GM12875 (cell line): ENCODE measurements around the gene BRIP1.

ENCODE experiments used
- H3K4me3 ChIP-seq: one replicate; pipeline ENCODE4 v1.5.1; 2011; ENCODE audit warnings: low read depth, low read length, control low read depth
- CTCF ChIP-seq: IDR thresholded peaks from 2 replicates; pipeline ENCODE4 v1.5.1; 2011; ENCODE audit warnings: low read depth, mild to moderate bottlenecking, control low read depth, inconsistent platforms, low read length, moderate library complexity, borderline replicate concordance; ENCODE audit not compliant: insufficient read depth

BRIP1 gene

GRCh38 chr17:61799812-61800484, 63.4 kb downstream of the BRIP1 start:
- no peak for TF ChIP-seq CTCF
- no peak overlapping the region for H3K4me3 ChIP-seq

GRCh38 chr17:61797283-61797682, 66.0 kb downstream of the BRIP1 start:
- no peak for TF ChIP-seq CTCF

GRCh38 chr17:61795546-61795945, 67.8 kb downstream of the BRIP1 start:
- no peak for TF ChIP-seq CTCF

More at GRCh38 chr17:61797283-61797682, 66.0 kb downstream of the BRIP1 start:
- no peak overlapping the region for H3K4me3 ChIP-seq

GRCh38 chr17:61794792-61795191, 68.5 kb downstream of the BRIP1 start:
- H3K4me3 ChIP-seq = no peak overlapping the region

More at GRCh38 chr17:61795546-61795945, 67.8 kb downstream of the BRIP1 start:
- no peak overlapping the region for H3K4me3 ChIP-seq

DNA sequence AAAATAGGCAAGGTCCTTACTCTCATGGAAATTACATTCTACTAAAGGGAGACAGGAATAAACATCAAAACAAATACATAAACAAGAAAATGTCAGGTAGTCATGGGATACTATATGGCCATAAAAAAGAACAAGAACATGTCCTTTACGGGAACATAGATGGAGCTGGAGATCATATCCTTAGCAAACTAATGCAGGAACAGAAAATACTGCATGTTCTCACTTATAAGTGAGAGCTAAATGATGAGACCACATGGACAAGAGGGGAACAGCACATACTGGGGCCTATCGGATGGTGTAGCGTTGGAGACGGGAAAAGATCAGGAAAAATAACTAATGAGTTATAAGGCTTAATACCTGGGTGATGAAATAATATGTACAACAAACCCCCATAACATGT, 69.1 kb downstream of the BRIP1 start:
- no peak for TF ChIP-seq CTCF
- H3K4me3 ChIP-seq = no peak overlapping the region

More at GRCh38 chr17:61794792-61795191, 68.5 kb downstream of the BRIP1 start:
- TF ChIP-seq CTCF = no peak

GRCh38 chr17:61793565-61793964, 69.8 kb downstream of the BRIP1 start:
- no peak for TF ChIP-seq CTCF
- no peak overlapping the region for H3K4me3 ChIP-seq

GRCh38 chr17:61789872-61790271, 73.5 kb downstream of the BRIP1 start:
- no peak overlapping the region for H3K4me3 ChIP-seq
- TF ChIP-seq CTCF = no peak
